ENCODE measurements around the gene AADACL3.
"Not testable (repeated sequence)": the region's sequence is repeated elsewhere in the genome, so short reads cannot be mapped to it uniquely, and the experiment has no call there.

The AADACL3 gene

DNA sequence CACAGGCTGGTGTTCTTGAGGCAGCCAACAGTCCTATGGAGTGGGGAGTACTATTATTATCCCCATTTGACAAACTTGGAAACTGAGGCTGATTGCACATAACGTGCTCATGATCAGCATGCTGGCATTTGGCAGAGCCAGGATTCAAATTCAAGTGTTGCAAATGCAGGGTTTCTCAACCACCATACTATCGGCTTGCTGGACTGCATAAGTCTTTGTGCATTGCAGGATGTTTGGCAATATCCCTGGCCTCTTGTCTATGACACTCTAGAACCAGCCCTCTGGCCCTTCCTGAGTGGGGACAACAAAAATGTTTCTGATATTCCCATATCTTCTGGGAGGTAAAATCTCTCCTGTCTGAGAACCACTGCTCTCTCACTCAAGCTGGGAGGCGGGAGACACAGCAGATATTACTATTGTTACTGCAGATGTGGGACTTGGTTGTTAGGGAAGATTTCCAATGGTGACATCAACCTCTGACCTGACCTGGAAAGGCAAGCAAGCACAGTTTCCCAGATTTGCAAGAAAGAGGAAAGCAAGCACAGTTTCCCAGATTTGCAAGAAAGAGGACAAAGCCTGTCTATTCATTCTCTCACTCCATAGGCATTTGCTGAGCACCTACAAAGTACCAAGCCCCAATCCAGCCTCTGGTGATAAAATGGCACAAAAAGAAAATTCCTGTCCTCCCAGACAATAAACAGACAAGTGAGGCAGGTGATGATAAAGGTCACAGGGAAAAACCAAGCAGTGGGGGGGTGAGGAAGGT, 1.0 kb upstream of the AADACL3 start:
- no peak for DNase-seq (ENCODE audit: low read depth)

DNA sequence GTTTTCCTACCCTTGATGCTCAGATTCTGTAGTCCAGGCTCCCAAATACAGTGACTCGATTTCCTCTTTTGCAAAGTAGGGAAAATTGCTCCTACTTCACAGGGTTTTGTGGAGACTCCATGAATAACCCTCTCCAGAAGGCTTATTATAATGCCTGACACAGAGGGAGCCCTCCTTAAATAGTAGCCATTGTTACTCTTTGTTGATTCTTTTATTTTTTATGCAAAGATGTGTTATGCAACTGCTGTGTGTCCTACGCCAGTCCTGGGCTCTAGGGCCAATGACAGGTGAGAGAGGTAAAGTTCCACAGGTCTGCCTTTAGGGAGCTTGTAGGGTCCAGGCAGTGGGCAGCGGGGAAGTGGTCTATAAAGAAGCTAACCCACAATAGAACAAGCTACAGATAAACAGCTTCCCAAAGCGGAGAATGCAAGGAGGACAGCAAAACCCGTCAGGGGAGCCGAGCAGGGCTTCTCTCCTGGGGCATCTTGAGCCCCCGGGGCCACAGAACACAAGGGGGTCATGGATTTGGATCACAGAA, 1.5 kb downstream of the AADACL3 start:
- no peak for DNase-seq (ENCODE audit: low read depth)

DNA sequence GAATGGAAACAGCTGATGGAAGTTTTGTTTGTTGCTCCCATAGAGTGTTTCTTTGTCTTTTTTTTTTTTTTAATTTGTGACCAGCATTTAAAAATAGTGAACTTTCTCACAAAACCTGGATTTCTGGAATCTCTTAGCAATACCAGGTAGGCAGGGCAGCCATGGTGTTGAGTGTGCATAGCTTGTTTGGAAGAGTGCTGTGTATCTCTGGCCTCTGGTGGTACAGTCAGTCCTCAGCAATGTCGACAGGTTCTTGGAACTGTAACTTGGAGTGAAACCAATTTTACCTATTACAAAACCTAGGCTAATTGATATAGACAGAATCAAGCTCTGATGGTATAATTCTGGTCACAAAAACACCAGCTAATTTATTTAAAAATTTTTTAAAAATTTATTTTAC, 6.7 kb downstream of the AADACL3 start:
- no peak for DNase-seq (ENCODE audit: low read depth)

DNA sequence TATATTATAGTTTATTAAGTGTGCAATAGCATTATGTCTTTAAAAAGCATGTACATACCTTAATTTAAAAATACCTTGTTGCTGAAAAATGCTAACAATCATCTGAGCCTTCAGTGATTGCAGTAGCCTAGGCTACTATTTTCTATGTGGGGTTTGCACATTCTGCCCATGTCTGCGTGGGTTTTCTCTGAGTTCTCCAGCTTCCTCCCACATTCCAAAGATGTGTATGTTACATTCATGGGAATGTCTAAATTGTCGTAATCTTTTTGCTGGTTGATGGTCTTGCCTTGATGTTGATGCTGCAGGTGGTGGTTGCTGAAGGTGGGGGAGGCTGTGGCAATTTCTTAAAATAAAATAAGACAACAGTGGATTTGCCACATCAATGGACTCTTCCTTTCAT, 12.5 kb downstream of the AADACL3 start:
- no peak for DNase-seq (ENCODE audit: low read depth)

DNA sequence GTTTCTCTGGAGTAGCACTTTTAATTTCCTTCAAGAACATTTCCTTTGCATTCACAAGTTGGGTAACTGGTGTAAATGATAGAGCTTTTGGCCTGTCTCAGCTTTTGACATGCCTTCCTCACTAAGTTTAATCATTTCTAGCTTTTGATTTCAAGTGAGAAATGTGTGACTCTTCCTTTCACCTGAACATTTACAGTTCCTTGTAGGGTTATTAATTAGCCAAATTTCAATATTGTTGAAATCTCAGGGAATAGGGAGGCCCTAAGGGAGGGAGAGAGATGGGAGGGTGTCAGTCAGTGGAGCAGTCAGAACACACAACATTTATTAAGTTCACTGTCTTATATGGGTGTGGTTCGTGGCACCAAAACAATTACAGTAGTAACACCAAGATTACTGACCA, 14.2 kb downstream of the AADACL3 start:
- no peak for DNase-seq (ENCODE audit: low read depth)

DNA sequence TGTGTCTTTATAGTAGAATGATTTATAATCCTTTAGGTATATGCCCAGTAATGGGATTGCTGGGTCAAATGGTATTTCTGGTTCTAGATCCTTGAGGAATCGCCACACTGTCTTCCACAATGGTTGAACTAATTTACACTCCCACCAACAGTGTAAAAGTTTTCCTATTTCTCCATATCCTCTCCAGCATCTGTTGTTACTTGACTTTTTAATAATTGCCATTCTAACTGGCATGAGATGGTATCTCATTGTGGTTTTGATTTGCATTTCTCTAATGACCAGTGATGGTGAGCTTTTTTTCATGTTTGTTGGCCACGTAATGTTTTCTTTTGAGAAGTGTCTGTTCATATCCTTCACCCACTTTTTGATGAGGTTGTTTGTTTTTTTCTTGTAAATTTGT, 15.2 kb downstream of the AADACL3 start:
- DNase-seq (ENCODE audit: low read depth) = not testable (repeated sequence)

DNA sequence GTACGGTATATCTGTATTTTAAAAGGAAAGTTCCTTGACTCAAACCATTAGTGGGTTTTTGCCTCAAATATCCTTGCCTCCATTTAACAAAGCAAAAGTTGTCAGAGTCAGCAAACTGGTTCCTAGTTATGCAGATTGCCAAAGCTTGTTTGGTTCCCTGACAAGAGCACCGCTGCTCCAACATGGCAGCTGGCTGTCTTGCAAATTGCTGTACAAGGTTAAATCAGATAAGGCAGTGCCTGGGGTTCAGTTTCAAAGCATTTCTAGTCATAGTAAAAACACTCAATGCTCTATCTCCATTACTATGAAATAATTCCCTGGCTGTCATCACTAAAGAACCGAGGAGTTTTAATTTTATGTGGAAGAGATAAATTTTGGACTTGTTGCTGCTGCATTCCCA, 18.7 kb downstream of the AADACL3 start:
- no peak for DNase-seq (ENCODE audit: low read depth)

DNA sequence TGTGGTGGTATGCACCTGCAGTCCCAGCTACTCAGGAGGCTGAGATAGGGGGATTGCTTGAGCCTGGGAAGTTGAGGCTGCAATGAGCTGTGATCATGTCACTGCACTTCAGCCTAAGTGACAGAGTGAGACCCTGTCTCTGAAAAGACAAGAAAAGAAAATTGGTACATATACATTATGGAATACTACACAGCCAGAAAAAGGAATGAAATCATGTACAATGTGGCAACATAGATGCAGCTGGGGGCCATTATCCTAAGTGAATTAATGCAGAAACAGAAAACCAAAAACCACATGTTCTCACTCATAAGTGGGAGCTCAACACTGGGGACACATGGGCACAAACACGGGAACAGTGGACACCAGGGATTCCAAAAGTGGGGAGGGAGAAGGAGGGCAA, 23.0 kb downstream of the AADACL3 start:
- DNase-seq (ENCODE audit: low read depth) = no peak

DNA sequence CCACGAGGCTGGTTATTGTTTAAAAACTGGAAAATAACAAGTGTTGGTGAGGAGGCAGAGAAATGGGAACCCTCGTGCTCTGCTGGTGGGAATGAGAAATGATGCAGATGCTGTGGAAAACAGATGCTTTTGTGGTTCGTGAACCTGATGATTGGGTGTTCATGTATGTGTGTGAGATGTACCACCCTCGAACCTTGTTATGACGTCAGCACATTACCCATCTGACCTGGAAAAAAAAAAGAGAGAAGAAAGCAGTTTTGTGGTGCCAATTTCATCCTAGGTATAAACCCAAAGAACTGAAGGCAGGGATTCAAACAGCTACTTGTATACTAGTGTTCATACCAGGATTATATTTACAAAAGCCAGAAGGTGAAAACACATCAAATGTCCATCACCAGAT, 23.7 kb downstream of the AADACL3 start:
- no peak for DNase-seq (ENCODE audit: low read depth)

DNA sequence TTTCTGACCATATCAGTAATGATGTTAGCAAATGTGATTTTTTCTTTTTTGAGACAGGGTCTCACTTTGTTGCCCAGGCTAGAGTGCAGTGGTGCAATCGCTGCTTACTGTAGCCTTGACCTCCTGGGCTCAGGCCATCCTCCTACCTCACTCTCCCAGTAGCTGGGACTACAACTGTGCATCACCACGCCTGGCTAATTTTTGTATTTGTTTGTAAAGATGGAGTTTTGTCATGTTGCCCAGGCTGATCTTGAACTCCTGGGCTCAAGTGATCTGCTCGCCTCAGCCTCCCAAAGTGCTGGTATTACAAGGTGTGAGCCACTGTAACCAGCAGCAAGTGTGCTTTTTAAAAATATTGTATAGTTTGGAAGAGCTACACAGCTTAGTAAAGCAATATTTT, 26.0 kb downstream of the AADACL3 start:
- DNase-seq (ENCODE audit: low read depth) = no peak

DNA sequence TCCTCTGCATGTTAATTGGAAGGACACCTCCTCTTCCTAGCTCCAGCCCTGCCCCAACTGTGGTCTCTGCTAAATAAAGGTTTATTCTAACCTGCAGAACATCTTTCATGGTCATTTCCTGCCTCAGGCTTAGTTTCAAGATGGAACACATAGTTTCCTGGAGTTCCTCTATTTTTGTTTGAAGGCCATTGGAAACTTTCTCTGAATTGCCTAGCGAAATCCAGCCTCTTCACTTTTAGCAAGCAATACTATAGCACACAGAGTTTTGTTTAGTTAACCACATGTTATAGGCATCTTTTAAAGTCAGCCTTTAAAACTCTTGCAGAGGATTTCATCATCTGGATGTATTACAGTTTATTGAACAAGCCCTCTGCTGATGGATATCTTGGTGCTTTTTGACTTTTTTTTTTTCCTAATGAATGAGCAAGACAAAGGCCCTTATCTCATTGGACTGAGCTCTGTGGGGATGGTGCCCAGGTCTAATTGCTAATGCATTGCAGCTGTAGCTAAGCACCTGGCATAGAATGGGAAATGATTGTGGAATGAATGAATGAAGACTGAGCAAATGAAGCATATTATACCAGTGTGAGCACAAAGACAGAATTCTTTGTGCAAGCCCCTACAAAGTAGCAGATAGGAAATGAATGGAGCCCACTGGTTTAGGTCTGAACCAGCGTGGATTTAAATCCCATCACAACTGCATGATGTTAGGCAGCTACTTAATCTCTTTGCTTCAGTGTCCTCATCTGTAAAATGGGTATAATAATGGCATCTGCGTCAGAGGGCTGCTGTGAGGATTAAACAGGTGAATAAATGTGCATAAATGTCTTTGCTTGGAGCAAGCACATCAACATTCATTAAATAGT, 29.4 kb downstream of the AADACL3 start:
- DNase-seq (ENCODE audit: low read depth) = no peak

DNA sequence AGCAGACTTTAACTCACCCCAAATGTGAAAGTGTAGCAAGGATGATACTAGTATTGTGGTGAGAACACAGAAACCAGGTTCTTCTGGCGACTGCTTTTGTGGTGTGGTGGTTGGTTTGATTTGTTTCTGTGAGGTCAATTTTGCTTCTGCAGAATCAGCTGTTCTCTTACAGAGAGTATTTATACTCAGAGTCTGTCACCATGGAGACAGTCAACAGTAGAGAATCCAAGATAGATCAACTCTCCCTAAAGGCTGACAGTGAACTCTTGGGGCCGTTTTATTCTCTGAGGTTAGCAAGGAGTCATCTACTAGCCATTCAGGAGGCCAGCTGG, 30.0 kb downstream of the AADACL3 start, which contains the start of gene CFAP107:
Gene CFAP107 (plus strand): TSS at position 209 of the 332 bp plus-strand sequence. CDS start 231 bp downstream, outside the sequence.
- DNase-seq (ENCODE audit: low read depth) = no peak

DNA sequence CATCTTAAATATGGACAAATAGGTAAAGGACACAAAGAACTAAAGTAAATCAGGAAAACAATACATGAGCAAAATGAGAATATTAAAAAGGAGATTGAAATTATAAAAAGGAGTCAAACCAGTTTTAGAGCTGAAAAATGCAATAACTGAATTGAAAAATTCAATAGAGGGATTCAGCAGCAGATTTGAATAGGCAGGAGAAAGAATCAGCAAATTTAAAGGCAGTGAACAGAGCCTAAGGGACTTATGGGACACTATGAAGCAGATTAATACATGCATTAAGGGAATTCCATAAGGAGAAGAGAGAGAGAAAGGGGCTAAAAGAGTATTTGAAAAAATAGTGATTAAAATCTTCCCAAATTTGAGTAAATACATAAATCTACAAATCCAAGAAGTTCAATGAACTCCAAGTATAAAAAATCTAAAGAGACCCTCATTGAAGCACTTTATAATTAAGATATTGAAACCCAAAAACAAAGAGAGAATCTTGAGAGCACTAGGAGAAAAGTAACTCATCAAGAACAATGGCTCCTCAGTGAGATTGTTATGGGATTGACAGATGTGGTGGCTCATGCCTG, 33.0 kb downstream of the AADACL3 start:
- no peak for DNase-seq (ENCODE audit: low read depth)

DNA sequence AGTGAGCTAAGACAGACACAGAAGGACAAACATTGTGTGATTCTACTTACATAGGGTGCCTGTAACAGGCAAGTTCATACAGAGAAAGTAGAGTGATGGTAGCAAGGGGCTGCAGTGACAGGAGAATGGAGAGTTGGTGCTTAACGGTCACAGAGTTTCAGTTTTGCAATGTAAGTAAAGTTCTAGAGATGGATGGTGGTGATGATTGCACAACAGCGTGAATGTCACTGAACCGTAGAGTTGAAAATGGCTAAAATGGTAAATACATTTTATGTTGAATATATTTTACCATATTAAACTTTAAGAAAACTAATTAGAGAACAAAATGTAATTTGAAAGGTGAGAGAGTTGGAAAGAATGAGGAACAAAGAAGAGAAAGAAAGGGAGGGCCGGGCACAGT, 38.8 kb downstream of the AADACL3 start:
- DNase-seq (ENCODE audit: low read depth) = no peak

DNA sequence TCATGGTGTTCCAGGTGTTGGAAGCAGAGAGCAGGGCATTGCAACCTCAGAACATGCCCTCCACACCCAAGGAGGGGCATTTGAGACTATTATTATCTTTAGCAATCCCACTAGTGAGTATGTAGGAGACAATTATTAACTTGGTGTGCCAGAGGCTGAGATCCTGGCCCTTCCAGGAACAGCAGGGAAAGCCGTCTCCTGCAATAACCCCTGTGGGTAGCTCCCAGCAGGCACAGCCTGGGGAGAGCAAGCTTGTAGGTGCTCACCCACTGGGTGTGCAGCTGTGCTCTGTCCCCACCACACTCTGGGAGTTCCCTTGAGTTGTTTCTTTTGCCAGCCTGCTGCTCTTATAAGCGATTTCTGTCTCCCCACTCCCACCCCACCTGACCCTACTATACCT, 40.4 kb downstream of the AADACL3 start:
- DNase-seq (ENCODE audit: low read depth) = no peak

DNA sequence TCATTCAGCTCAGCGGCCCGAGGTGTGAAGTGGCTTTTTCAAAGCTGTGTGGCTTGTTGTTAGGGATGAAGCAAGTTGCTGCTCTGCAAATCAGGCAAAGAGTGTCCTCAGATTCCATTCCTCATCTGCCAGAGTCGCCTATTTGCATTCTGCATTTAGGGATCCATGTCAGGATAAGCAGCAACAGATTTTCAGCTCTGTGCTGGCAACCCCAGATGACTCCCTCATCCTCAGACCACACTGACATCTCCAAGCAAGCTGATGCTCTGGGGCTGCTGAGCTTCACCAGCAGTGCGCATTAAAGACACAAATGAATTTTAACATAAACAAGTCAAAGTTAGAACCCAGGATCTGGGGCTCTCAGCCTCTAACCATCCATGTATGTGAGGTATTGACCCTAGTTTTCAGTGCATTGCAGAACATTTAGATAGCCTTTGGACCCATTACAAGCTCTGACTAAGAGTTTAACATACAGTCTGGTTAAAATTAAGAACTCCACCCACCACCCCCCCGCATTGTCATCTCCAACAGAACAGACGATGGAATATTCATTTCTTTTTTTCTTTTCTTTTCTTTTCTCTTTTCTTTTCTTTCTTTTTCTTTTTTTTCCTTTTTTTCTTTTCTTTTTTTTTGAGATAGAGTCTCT, 41.0 kb downstream of the AADACL3 start:
- no peak for DNase-seq (ENCODE audit: low read depth)

DNA sequence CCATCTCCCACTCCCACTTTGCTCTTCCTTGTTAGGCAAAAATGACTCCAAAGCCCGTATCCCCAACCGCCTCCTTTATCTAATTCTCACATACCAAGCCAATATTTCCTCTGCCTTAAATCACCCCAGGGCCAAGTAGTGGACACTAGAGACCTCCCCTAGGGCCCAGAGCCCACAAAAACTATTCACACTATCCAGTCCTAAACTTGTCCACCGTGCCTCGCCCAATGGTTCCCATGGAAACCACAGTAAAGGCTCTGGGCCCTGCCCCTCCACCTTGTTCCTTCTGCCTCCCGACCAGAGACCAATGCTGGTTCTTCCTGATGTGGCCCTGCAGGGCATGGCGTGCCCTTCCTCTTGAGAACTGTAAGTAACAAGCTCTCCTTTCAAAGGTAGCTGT, 41.9 kb downstream of the AADACL3 start:
- no peak for DNase-seq (ENCODE audit: low read depth)

DNA sequence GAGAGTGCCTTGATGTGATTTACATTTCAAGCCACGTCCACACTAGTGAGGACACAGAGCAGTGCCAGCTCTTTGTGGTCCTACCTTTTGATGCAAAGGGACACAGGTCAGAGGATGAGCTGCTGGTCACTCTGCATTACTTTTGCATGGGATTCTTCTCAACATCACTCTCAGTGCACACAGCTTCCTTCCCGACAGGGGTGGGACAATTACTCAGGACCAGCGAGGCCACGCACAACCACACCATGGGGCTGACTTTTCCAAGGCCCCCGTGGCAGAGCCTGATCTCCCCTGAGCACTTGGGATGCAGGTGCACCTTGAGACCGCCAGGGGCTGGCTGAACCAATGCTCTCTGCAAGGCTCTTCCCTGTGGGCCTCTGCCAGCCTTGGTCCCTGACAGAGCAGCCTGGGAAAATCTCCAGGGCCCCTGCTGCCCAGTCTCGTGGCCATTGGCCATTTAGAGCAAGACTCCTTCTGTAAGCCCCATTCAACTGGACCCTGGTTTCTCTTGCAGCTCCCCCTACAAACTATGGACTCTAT, 44.4 kb downstream of the AADACL3 start:
- DNase-seq (ENCODE audit: low read depth) = no peak

DNA sequence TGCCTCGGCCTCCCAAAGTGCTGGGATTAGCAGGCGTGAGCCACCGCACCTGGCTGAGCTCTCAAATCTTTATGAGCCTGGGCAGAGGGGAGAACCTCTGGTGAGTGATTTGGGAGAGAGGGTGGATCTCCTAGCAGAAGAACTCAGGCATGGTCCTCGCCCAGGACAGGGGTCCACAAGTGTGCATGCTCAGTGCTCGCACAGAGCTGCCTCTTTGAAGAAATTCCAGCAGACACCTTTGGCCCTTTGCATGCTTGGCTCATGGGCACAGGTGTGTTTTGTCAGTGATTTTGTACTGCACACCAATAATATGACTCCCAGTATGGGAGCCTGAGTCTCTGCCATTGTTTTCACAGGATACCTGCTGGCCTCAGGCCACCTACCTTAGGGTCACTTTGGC, 45.9 kb downstream of the AADACL3 start:
- DNase-seq (ENCODE audit: low read depth) = no peak

DNA sequence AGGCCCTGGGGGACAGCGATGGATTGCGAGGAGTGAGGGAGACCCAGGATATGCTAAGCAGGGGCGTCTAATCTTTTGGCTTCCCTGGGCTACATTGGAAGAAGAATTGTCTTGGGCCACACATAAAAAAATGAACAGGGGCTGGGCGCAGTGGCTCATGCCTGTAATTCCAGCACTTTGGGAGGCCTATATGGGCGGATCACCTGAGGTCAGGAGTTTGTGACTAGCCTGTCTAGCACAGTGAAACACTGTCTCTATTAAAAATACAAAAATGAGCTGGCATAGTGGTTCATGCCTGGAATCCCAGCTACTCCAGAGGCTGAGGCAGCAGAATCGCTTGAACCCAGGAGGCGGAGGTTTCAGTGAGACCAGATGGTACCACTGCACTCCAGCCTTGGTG, 46.9 kb downstream of the AADACL3 start:
- DNase-seq (ENCODE audit: low read depth) = no peak

DNA sequence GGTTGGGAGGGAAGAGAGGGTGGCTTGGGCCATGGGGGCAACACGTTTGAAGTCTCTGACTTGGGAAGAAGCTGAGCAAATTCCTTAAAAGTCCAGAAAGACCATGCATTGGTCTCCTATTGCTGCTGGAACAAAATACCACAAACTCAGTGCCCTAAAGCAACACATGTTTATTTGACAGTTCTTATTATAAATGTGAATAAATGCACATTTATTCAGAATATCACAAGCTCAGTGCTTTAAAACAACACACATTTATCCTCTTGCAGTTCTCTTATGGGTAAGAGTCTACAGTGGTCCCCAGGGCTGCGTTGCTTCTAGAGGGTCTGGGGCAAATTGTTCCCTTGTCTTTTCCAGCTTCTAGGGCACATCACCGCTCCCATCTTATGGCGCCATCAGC, 47.6 kb downstream of the AADACL3 start:
- no peak for DNase-seq (ENCODE audit: low read depth)

DNA sequence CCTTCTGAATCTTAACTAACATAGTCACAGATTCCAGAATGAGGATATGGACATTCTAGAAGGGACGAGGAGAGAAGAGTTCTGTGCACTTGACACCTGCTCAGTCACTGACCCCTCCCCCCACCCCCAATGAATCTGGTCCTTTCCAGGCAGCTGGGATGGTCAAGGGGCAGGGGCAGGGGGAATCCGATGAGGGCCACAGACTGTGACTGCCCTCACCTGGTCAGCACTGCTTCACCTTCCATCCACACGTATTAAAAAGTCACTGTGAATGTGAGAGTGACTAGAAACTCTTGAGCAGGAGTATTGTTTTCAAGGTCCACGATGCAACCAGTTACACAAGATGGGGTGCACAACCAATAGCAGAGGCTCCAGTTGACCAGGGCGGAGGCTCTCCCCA, 48.1 kb downstream of the AADACL3 start:
- no peak for DNase-seq (ENCODE audit: low read depth)
